Skeletal muscle tissue (tissue), 4 donors: Measurements from ENCODE around the gene ATP2C1. TPM values are rescaled to one million over a fixed set of nuclear protein-coding genes. Genes with fewer than 3 reads are reported as not detected.
"Not testable (repeated sequence)": the region's sequence is repeated elsewhere in the genome, so short reads cannot be mapped to it uniquely, and the experiment has no call there.

Experiments used
- H3K27ac ChIP-seq: one replicate; pipeline ENCODE4 v1.7.0; 2013; ENCODE audit warnings: mild to moderate bottlenecking, low read depth, low read length, inconsistent platforms
- H3K27me3 ChIP-seq, 3 donors: one replicate each; pipeline ENCODE4 v1.7.0; 2013; ENCODE audit warnings: low read length in 3 of 3; ENCODE audit not compliant: control insufficient read depth in 3 of 3, insufficient read depth in 3 of 3
- H3K36me3 ChIP-seq, 3 donors: one replicate each; pipeline ENCODE4 v1.7.0; 2013; ENCODE audit warnings: low read length in 3 of 3; ENCODE audit not compliant: control insufficient read depth in 3 of 3, insufficient read depth in 3 of 3
- H3K4me1 ChIP-seq, 3 donors: one replicate each; pipeline ENCODE4 v1.7.0; 2013; ENCODE audit warnings: low read length in 3 of 3, mild to moderate bottlenecking in 3 of 3; ENCODE audit not compliant: control insufficient read depth in 3 of 3, insufficient read depth in 3 of 3
- H3K4me3 ChIP-seq, 3 donors: one replicate each; pipeline ENCODE4 v1.7.0; 2013; ENCODE audit warnings: low read length in 3 of 3
- H3K9ac ChIP-seq, 3 donors: one replicate each; pipeline ENCODE4 v1.7.0; 2013; ENCODE audit warnings: low read length in 3 of 3, mild to moderate bottlenecking in 3 of 3, moderate library complexity in 2 of 3, low read depth in 1 of 3
- H3K9me3 ChIP-seq, 3 donors: one replicate each; pipeline ENCODE4 v1.7.0; 2013; ENCODE audit warnings: low read length in 3 of 3; ENCODE audit not compliant: control insufficient read depth in 3 of 3
- total RNA-seq: library from RNA; depleted of rRNA; stranded (reverse); fragments of >200 nt; gene quantifications from one replicate; pipeline ENCODE4 v1.2.3, GENCODE V29; 2014
- donor health status: Osteomylitis.

Gene ATP2C1
- total RNA-seq, 1 donor from 2014 or later, result 106 TPM

DNA sequence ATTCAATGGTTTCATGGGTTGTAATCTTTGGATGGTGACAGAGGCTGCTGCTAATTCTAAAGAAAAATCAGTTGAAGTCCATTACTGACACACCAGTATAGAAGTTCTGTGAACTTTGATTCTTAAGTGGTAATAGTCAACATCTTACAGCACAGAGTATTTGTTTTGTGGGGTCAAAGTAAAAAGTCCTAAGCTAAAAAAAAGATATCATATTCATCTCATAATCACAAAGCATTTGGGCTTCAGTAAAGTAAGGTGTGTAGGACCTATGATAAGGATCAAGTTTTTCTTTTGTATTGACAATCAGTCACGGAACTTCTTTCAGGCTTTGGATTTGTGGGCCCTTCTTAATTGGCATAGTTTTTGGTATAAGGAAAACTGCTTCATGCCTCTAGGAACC, 131.7 kb downstream of the ATP2C1 start:
- Histone ChIP-seq H3K9ac (no peak overlapping the region), H3K27me3 (no peaks in the 10 kb centered on the region), H3K27ac (no peak overlapping the region), H3K36me3 (peaks cover 0 to 10% (median 0%) of the 10 kb centered on the region in 3 donors), H3K4me3 (peak overlapping the region; percentile 95 to 98 (median 97)), H3K4me1 (peaks cover 4 to 21% (median 17%) of the 10 kb centered on the region in 3 donors), H3K9me3 (no peaks in the 10 kb centered on the region)

DNA sequence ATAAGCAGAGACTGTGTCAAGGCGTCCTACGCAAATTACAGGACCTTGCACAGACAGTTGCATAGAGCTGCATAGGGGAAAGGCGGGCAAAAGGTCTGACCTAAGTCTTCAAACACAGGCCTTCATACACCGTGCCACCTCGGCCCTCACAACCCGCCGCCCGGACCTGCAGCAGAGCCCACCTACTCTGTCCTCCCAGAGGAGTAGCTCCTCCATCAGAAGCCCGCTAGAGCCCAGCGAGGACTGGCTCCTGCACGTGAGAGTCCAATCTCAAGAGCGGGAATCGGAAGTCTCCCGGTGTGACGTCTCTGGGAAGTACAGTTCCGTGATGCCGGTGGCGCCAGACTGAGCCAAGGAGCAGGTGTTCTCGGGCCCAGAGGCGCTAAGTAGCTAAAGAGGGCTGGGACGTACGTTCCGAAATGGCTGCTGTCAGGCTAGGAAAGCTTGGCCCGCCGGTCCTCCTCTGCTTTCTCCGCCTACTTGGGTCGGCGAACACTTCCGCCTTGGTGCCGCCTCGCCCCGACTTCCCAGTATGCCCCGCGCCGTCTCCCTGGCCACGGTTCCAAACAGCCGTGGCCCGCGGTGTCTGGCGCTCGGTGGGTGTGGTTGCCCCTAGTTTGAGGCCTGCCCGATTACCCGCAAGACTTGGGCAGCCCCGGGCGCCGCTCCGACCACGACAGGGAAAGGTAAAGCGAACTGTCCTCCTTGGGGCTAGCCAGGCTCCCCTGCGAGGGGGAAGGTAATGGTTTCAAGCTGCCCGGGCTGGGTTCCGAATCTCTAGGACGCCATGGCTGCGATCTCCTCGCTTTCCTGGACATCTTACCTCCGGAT, 132.7 kb downstream of the ATP2C1 start, which contains the start of the genes ASTE1 and NEK11:
ASTE1 (minus strand) TSS at position 505 of the 831 bp plus-strand sequence. CDS start 1,519 bp downstream, outside the sequence.
NEK11 (plus strand) TSS at position 557 of the 831 bp plus-strand sequence. CDS start 2,832 bp downstream, outside the sequence.
- H3K4me1 ChIP-seq, result peaks cover 4 to 21% (median 17%) of the 10 kb centered on the region in 3 donors

GRCh38 chr3:131028844-131029243, 135.0 kb downstream of the ATP2C1 start:
- H3K4me1 ChIP-seq, result peaks cover 4 to 17% (median 16%) of the 10 kb centered on the region in 3 donors
- no peak overlapping the region for H3K9ac ChIP-seq
- no peak overlapping the region for H3K27ac ChIP-seq
- no peaks in the 10 kb centered on the region for H3K27me3 ChIP-seq
- H3K9me3 ChIP-seq, result no peaks in the 10 kb centered on the region
- peaks cover 0 to 9% (median 0%) of the 10 kb centered on the region in 3 donors for H3K36me3 ChIP-seq
- no peak overlapping the region for H3K4me3 ChIP-seq

More for the DNA sequence above, 132.7 kb downstream of the ATP2C1 start, which contains the start of the genes ASTE1 and NEK11:
- H3K4me3 ChIP-seq, result peak within 1 kb of the TSS; percentile 95 to 98 (median 97)
- no peaks in the 10 kb centered on the region for H3K9me3 ChIP-seq
- H3K27ac ChIP-seq, result peak within 1 kb of the TSS; percentile 81
- H3K9ac ChIP-seq, result peak within 1 kb of the TSS; percentile 87 to 97 (median 90)
- H3K36me3 ChIP-seq, result peaks cover 0 to 10% (median 0%) of the 10 kb centered on the region in 3 donors
- no peaks in the 10 kb centered on the region for H3K27me3 ChIP-seq

GRCh38 chr3:131031660-131032059, 137.8 kb downstream of the ATP2C1 start:
- H3K9ac ChIP-seq, result peak overlapping the region in 1 of 3 donors; percentile 33

GRCh38 chr3:131033480-131034080, 139.7 kb downstream of the ATP2C1 start:
- H3K9ac ChIP-seq, result no peak overlapping the region
- H3K4me1 ChIP-seq, result no peaks in the 10 kb centered on the region
- H3K27me3 ChIP-seq, result no peaks in the 10 kb centered on the region
- no peak overlapping the region for H3K4me3 ChIP-seq
- no peak overlapping the region for H3K27ac ChIP-seq
- H3K36me3 ChIP-seq, result peaks cover 0 to 3% (median 0%) of the 10 kb centered on the region in 3 donors
- H3K9me3 ChIP-seq, result no peaks in the 10 kb centered on the region

More at GRCh38 chr3:131031660-131032059, 137.8 kb downstream of the ATP2C1 start:
- Histone ChIP-seq H3K36me3 (peaks cover 0 to 3% (median 0%) of the 10 kb centered on the region in 3 donors), H3K27me3 (no peaks in the 10 kb centered on the region), H3K4me1 (peaks cover 0 to 5% (median 4%) of the 10 kb centered on the region in 3 donors), H3K9me3 (no peaks in the 10 kb centered on the region), H3K27ac (no peak overlapping the region), H3K4me3 (no peak overlapping the region)

DNA sequence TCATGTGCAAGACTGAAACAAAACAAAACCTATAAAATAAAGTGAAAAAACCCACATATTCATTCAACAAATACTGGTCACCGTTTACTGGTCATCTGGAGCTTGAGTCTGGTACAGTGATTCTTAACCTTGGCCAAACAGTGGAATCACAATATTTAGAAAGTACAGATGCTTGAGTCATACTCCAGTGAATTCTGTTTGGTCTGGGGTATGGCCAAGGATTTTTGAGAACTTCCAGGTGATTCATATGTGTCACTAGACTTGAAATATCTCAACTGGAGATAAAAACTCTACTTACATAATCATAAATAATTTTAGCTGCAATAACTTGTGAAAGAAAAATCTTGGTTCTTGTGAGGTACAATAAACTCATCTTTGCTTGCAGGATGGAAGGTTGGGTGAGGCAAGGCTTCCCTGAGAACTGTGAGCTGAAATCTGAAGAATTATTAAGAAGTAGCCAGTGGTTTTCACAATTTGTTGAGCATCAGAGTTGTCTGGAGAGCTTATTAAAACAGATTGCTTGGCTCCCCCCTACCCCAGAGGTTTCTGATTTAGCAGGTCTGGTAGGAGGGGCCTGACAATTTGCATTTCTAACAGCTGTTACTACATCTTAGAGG, 142.4 kb downstream of the ATP2C1 start:
- Histone ChIP-seq H3K4me3 (no peak overlapping the region), H3K4me1 (no peaks in the 10 kb centered on the region), H3K27ac (no peak overlapping the region)

GRCh38 chr3:131036986-131037385, 143.1 kb downstream of the ATP2C1 start:
- Histone ChIP-seq H3K9me3 (no peaks in the 10 kb centered on the region), H3K4me3 (no peak overlapping the region), H3K9ac (no peak overlapping the region), H3K4me1 (no peaks in the 10 kb centered on the region), H3K27me3 (no peaks in the 10 kb centered on the region), H3K36me3 (no peaks in the 10 kb centered on the region), H3K27ac (no peak overlapping the region)

More for the DNA sequence above, 142.4 kb downstream of the ATP2C1 start:
- Histone ChIP-seq H3K36me3 (no peaks in the 10 kb centered on the region), H3K9me3 (no peaks in the 10 kb centered on the region), H3K9ac (no peak overlapping the region), H3K27me3 (no peaks in the 10 kb centered on the region)

DNA sequence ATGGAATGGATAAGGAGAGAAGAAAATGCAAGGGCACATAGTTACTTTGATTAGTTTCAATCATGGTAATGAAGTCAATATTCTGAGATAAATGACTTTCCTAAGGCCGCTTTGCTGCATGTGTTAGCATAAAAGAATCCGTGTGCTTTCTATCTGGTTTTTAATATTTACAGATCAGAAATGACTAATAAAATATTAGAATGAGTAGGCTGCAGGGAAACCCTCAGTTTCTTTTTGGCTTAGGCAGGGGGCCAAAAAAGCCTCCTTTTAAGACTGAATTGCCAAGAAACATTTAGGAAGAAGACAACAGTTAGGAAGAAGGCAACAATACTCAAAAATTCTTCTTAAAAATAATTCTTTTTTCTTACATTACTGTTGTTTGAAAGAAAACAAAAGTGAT, 144.4 kb downstream of the ATP2C1 start:
- H3K27me3 ChIP-seq, result no peaks in the 10 kb centered on the region
- H3K36me3 ChIP-seq, result no peaks in the 10 kb centered on the region

GRCh38 chr3:131042271-131042985, 148.5 kb downstream of the ATP2C1 start:
- not testable (repeated sequence) for H3K4me1 ChIP-seq

More for the DNA sequence above, 144.4 kb downstream of the ATP2C1 start:
- Histone ChIP-seq H3K9ac (no peak overlapping the region), H3K27ac (no peak overlapping the region), H3K9me3 (no peaks in the 10 kb centered on the region), H3K4me1 (no peaks in the 10 kb centered on the region), H3K4me3 (no peak overlapping the region)

More at GRCh38 chr3:131042271-131042985, 148.5 kb downstream of the ATP2C1 start:
- H3K27ac ChIP-seq, H3K36me3 ChIP-seq, H3K27me3 ChIP-seq, H3K9ac ChIP-seq, H3K4me3 ChIP-seq, H3K9me3 ChIP-seq: not testable (repeated sequence)
